IPS-NIHi7 (cell line): ENCODE results near the gene MAST3.
"Not testable (repeated sequence)": the region's sequence is repeated elsewhere in the genome, so short reads cannot be mapped to it uniquely, and the experiment has no call there.

Source experiments
- DNase-seq: peaks from one replicate; pipeline ENCODE4 v3.0.0; 2012; ENCODE audit warnings: mixed read lengths; ENCODE audit errors: extremely low spot score

MAST3 gene

DNA sequence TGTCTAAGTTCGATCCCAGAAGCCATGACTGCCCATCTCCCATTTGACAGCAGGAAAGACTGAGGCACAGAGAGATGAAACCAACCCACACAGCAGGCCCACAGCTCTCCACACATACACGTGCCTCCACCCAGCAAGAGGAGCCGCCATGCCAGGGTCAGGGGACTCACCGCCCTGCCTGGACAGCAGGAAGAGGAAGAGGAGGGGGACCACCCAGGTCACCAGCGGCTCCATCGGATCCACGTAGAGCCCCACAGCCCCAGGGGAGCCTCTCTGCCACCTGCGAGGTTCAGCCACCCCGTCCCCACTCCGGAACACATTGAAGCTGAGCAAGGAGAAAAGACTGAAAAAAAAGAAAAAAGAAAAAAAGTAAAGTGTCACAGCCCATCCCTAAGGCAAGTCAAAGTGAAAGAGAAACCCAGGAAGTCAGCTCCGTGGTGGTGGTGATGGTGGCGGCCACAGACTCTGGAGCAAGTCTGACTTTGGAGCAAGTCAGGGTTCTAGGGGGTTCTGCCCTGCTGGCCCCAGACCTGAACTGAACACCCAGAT, 10.9 kb upstream of the MAST3 start, which contains the start of gene IL12RB1:
Gene IL12RB1 (minus strand): TSS at position 345 of the 549 bp plus-strand sequence. CDS start 111 bp downstream, at position 234.
- DNase-seq: no peak

DNA sequence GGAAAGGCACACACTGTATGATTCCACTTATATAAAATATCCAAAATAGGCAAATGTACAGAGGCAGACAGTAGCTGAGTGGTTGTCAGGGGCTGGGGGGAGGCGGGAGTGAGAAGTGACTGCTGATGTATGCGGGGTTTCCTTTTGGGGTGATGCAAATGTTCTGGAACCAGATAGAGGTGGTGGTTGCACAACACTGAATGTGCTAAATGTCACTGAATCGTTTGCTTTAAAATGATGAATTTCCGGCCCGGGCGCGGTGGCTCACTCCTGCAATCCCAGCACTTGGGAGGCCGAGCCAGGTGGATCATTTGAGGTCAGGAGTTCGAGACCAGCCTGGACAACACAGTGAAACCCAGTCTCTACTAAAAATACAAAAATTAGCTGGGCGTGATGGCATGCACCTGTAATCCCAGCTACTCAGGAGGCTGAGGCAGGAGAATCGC, 8.5 kb upstream of the MAST3 start:
- not testable (repeated sequence) for DNase-seq

- no peak for DNase-seq
Measured at GRCh38 chr19:18089726-18090125, 7.9 kb upstream of the MAST3 start.

DNA sequence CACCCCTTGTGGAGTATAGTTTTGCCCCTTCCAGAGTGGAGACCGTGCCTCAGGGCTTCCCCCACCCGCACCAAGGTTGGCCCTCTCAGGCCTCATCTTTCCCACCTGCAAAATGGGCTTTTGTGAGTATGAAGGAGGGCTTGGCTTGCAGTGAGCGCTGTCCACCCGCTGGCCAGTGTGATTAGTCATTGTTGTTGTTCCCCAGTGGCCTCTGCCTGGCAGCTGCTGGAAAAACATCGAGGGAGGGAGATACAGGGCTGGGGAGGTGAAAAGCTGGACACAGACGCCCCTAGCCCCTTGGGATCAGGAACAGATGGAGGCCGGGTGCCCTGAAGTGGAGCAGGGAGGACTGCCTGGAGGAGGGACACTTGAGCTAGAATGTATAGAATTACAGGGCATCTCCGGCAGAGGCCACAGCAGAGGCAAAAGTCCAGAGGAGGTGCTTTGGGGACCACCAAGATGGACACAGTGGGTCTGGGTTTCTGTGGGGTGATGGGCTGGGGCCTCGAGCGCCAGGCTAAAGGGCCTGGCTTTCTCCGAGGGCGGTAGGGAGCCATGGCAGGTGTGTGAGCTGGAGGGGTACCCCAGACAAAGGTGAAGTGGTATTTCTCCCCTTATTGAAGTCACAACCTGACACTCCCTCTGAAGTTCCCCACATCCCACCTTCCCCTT, 6.9 kb upstream of the MAST3 start:
- no peak for DNase-seq

GRCh38 chr19:18091217-18091608, 6.4 kb upstream of the MAST3 start:
- DNase-seq: no peak

- peak; percentile 53 for DNase-seq
Measured at GRCh38 chr19:18093439-18094161, 4.0 kb upstream of the MAST3 start.

- no peak for DNase-seq
Measured at GRCh38 chr19:18096258-18096657, 1.3 kb upstream of the MAST3 start.

DNA sequence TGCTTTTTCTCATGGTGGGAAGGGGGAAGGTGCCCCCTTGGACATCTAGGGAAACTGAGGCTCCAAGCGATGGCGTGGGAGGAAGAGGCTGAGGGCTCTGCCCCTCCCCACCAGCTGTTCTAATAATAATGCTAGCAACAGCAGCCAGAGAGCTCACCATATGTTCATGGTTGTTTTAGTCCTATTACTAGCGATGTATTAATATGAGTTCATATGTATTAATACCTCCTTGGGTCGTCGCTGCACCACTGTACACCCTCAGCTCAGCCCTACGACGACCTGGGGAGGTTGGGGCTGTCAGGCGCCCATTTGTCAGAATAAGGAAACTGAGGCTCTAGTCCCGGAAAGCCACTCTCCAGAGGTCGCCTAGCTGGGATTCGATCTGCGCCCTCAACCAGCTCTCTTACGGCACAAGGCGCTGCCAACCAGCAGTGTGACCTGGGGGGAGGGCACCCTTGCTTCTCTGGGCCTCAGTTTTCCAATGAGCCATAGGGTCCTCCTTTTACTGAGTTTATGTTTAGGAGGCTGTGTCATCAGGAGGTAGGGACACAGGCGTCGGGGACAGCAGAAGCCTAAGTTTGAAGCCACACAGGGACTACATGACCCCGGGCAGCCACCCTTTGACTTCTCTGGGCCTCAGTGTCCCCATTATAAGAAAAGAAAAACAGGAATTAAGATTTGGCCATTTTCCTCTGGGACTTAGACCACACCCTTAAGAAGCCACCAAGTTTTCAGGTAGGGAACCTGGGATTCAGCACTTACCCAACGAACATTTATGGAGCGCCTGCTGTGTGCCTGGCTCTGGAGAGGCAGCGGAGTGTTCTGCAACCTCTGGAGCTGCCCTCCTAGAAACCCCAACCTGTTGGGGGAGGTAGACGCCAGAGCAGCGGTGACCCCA, 664 bp downstream of the MAST3 start:
- DNase-seq: no peak

- DNase-seq: no peak
Measured at GRCh38 chr19:18098891-18099622, 1.5 kb downstream of the MAST3 start.

DNA sequence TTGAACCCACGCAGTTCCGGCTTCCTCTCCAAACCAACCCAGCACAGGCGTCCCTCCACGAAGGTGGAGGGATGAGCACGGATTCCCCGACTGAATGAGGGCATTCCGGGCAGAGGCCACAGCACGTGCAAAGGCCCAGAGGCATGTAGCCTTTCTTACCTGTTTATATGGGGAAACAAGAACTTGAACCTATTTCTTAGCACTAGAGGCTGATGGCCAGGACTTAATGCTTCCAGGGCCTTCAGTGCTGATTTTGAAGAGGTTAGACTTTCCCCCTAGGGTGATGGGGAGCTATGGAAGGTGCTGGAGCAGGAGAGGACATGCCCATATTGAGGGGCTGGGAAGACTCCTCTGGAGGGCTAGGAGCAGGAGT, 2.0 kb downstream of the MAST3 start:
- DNase-seq: no peak

DNA sequence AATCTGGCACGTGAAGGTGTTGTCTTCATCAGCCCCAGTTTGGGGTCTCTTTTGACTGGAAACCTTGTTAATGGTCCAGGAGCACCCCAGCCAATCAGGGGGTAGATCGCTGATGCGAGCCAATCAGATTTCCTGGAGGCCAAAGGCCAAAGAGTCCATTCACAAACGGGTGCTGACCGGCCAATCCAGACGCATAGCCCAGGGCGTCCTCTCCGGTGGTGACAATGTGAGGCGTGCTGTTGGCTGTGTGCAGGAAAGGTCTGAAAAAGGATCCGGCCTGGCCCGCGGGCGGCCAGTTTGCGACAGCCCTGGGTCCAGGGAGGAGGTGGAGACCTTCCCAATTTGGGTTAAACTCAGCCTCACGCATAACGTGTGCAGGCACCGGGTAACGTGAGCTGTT, 3.1 kb downstream of the MAST3 start:
- peak; percentile 81 for DNase-seq

DNA sequence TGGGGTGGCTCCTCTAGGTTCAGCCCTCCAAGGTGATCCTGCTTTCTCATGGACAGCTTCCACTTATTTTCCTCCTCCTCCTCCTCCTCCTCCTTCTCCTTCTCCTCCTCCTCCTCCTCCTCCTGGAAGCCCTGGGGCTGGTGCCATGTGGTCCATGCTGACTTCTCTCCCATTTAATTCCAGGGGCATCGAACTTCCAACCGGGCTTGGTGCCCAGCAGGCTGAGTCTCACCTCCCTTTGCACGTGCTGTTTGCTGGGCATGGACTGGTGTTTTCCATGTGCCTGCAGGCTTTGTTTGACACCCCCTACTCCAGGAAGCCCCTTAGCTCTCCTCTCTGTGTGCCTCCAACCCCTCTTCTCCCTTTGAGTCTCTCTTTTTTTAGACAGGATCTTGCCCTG, 3.7 kb downstream of the MAST3 start:
- DNase-seq: no peak

- no peak for DNase-seq
Measured at GRCh38 chr19:18102916-18103542, 5.5 kb downstream of the MAST3 start.

GRCh38 chr19:18104793-18105131, 7.2 kb downstream of the MAST3 start:
- no peak for DNase-seq

DNA sequence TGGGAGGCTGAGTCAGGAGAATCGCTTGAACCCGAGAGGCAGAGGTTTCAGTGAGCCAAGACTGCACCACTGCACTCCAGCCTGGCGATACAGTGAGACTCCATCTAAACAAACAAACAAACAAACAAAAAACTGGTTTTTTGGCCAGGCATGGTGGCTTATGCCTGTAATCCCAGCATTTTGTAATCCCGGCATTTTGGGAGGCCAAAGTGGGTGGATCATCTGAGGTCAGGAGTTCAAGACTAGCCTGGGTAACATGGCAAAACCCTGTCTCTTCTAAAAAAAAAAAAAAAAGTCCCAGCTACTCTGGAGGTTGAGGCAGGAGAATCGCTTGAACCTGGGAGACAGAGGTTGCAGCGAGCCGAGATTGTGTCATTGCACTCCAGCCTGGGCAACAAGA, 7.7 kb downstream of the MAST3 start:
- DNase-seq: not testable (repeated sequence)

GRCh38 chr19:18107235-18107634, 9.7 kb downstream of the MAST3 start:
- no peak for DNase-seq

DNA sequence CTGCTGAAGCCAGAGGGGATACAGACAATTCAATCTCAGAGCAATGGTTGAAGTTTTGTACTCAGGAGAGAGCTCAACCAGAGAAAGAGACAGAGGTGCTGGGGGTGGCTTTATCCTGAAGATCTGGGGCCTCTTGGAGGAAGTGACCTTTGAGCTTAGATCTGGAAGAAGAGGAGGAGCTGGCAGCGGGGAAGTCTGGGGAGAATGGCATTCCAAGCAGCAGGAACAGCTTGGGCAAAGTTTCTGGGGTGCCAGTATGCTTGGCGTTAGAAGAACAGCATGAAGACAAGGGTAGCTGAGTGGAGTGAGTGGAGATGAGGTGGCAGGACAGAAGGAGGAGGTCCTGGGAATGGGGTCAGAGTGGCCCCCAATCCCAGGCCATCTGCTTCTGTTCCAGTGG, 11.3 kb downstream of the MAST3 start:
- DNase-seq: no peak

GRCh38 chr19:18109341-18109732, 11.8 kb downstream of the MAST3 start:
- DNase-seq: no peak

DNA sequence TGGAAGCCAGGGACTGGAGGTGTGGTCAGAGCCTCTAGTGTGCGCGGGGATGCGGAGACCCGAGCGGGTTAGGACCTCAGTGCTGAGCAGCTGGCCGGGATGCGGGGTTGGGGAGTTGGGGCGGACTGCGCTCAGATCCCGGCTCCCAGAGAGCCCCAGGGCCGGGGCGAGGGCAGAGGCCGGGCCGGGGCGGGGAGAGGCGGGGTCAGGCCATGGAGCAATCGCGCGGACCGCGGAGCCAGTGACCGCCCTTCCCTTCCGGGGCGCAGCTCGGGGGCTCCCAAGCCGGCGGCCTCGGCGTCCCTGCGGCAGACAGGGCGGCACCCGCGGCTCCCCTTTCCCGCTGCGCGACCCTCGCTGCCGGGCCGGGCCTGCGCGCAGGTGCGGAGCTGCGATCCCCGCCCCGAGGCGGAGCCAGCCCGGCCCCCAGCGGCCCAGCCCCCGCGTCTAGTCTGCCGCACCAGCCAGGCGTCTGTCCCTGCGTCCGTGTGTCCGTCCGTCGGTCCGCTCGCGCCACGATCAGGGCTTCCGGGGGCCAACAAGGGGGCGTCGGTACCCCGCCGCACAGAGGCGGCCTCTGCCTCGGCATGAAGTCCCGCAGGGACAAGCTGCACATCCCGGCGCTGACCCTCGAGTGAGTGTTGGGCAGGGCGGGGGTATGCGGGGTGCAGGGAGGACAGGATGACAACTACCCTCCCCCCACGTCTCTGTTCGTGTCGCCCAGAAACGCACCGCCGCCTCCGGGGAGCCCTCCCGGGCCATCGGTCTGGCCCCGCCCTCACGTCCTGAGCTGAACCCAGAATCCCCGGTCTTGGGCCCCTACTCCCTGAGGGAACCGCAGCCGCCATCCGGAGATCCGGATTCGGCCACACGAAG, 12.4 kb downstream of the MAST3 start:
- peak; percentile 57 for DNase-seq

- no peak for DNase-seq
Measured at GRCh38 chr19:18110609-18111232, 13.1 kb downstream of the MAST3 start.
